SKM-1 (cell line): ENCODE measurements around the gene GMCL2.
"Not testable (repeated sequence)": the region's sequence is repeated elsewhere in the genome, so short reads cannot be mapped to it uniquely, and the experiment has no call there.

ENCODE experiments used
- DNase-seq: peaks from one replicate; lab custom pipeline; 2025; ENCODE audit not compliant: unreplicated experiment; lab: John Stamatoyannopoulos, UW

The GMCL2 gene

DNA sequence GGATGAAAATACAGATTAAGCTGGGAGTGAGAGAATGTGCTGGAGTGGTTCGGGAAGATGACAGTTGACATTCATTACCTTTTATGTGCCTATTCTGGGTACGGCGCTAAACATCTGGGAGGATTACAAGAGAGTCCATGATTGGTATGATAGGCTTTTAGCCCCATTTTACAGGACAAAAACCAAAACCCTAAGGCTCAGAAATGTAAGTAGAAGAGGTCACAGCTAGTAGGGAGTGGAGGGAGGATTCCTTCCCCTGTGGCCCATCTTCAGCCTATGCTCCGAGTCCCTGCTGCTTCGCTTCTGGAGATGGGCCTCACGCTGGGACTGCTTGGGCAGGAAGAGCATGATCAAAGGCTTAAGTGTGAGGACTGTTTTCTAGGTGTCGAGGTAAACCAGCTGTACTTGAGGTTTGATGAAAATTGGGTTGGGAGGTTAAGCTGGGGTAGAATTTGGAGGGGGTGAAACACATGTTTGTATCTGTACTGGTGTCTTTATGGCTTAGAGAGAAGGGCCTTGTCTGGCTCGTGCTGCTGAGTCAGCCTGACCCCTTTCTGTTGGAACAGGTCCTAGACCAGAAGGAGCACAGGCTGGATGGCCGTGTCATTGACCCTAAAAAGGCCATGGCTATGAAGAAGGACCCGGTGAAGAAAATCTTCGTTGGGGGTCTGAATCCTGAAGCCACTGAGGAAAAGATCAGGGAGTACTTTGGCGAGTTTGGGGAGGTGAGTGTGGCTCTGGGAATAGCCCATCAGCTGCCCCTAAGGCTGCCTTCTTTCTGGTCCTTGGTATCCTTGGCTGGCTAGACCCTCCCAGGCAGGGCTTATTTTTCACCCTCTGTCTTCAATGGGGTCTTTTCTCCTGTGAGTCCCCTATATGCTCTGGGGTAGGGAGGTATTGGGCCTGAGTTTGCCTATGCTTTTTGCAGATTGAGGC lies 19.3 kb upstream of the GMCL2 start:
- no peak for DNase-seq

DNA sequence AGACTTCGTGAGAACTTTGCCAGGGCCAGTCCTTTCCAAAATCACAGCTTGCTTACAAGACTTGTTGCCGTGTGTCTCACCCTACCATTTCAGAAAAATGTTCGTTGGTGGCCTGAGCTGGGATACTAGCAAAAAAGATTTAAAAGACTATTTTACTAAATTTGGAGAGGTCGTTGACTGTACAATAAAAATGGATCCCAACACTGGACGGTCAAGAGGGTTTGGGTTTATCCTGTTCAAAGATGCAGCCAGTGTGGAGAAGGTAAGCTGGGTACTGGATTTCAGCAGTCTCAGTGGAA lies 18.5 kb upstream of the GMCL2 start:
- no peak for DNase-seq

DNA sequence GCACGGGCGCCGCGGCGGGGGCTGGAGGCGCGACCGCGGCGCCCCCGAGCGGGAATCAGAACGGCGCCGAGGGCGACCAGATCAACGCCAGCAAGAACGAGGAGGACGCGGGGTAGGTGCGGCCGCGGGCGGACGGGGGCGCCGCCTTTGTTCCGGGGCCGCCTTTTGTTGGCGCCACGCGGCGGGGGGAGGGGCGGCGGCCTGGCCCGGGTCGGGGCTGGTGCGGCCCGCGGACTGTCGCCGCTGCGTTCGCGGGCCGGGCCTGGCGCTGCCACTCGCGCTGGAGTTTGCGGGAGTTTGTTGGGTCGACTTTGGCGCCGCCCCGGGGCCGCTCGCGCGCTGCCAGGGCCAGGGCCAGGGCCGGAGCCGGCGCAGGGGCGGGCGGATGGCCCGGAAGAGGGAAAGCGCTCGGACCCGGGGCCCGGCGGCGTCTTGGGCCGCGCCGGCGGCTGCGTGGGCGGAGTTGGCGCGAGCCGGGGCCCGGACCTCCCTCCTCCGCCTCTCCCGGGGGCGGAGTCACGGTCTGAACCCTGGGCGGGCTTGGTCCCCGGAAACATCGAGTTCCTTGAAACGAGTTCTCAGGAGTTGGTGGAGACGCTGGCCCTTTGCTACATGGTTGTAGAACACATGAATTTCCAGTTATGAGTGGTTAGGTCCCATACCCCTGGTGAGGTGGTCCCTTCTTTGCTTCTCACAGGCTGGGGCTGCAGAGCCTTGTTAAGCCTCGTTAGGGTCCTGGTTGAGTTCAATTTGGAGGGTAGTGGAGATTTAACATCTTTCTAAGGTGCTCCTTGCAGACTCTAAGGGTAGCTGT lies 18.0 kb upstream of the GMCL2 start:
- peak; percentile 39 for DNase-seq

DNA sequence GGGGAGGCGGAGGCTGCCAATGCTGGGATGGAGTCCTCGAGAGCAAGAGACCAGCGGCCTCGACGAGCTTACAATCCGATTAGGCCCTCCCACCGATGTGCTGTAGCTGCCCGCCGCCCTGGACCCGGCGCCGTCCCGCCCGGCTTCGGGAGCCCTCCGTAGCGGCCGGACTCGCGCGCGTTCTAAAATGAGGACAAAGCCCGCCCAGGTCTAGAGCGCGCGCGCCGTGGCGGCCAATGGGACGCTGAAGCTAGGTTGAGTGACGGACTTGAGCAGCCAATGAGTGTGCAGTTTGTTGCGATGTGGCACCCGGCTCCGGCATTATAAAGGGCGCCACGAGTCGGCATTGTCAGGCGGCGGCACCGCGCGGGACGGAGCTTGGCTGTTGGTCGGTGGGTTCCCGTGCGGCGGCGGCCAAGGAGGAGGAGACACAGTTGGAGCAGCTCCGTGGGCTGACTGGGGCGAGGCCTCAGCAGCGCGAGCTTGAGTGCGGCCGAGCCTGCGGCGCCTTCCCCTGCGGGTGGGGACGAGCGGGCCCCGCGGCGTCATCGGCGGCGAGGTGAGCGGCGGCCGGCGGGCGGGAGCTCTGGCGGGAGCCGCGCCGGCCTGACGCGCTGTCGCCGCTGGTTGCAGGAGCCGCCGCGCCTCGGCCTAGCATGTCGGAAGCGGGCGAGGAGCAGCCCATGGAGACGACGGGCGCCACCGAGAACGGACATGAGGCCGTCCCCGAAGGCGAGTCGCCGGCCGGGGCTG lies 17.2 kb upstream of the GMCL2 start, which contains the start of gene HNRNPAB:
TSS of gene HNRNPAB (plus strand) at position 352 of the 753 bp plus-strand sequence. CDS start at position 657, 305 bp downstream.
- peak; percentile 75 for DNase-seq

DNA sequence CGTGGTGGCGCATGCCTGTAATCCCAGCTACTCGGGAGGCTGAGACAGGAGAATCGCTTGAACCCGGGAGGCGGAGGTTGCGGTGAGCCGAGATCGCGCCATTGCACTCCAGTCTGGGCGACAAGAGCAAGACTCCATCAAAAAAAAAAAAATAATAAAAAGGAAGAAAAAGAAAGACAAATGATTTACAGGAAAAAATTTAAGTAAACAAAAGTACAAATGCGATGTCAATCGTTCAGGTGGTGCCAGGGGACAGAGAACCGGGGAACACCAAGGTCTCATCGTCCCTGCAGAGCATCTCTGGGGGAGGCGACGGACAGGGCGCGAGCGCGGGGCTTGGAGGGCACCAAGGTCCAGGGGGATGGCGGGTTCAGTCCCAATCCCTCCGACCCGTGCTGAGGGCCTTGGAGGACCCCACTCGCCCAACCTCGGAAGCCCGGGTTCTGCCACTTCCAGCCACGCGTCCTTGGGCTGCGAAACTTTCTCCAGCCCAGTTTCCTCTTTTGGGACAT lies 16.6 kb upstream of the GMCL2 start:
- DNase-seq: no peak

DNA sequence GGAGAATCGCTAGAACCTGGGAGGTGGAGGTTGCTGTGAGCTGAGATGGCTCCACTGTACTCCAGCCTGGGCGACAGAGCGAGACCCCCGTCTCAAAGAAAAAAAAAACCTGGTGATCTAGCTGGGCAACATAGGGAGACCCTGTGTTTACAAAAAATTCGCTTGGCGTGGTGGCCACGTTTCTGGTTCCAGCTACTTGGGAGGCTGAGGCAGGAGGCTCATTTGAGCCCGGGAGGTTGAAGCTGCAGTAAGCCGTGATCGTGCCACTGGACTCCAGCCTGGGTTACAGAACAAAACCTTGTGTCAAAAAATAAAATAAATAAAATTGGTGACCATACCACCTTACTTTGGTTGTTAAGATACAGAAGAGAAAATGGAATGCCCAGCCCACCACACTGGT lies 15.4 kb upstream of the GMCL2 start:
- DNase-seq: no peak

DNA sequence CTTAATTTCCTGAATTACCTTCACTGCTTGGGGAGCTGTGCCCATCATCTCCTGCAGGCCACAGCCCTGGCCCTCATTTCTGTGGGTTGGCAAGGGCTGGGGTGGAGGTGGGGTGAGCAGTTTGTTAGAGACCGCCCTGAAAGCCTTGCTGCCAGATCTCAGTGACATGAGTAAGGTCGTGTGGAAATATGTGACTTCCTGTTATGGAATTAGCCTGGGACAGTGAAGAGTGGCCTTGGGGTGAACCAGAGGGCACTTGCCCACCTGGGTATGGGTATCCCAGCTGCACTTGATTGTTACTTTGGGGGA lies 14.7 kb upstream of the GMCL2 start:
- DNase-seq: no peak

DNA sequence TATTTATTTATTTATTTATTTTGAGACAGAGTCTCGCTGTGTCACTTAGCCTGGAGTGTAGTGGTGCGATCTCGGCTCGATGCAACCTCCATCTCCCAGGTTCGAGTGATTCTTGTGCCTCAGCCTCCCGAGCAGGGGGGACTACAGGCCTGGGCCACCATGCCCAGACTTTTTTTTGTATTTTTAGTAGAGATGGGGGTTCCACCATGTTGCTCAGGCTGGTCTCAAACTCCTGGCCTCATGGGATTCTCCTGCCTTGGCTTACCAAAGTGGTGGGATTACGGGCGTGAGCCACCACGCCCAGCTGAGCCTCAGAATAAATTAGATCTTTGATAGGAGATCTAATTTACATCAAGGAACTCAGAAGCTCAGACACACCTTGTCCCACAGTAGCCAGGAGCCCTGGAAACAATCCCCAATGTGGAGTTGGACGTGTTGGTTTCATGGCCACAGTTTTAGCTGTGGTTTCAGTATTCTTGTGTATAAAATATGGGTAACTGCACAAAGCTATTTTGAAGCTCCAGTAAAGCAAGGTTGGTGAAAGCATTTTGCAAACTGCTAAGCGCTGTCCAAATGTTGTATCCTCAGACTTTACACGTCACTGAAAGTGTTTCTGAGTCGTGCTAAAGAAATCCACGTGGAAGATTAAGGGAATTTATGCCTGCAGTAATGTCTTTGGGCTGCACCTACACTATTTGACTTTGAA lies 14.2 kb upstream of the GMCL2 start:
- DNase-seq: no peak

DNA sequence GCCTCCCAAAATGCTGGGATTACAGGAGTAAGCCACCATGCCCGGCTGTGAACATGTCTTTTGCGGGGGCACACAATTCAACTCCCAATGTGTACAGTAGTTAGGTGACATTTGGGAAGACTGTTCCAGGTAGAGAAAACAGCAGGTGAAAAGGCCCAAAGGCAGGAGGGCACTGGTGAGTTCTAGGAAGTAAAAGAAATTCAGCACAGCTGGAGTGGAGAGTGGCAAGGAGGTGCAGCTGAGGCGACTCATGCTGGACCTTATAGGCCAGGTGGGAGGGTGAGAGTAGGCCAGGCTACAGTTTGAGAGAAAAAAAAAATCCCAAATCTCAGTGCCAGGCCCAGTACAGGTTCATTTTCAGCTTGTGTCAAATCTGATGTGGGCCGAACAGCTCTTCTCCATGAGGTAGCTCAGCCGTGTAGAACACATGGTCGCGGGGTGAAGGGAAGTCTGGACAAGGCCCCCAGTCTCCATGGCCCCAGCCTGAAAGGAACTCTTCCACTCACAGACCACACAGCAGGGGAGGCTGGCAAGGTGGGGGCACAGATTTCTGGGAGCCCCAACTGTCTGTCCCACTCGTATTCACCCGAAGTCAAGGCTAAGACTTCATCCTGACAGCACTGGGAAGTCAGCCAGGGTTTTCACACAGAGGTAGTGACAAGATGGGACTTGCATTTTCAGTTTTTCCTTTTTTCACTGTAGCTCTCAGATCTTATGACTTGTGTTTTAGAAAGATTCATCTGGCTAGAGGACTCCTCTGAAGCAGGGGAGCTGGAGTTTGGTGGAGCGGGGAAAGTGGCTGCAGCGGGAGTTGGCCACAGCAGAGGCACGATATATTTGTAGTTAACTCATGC lies 12.6 kb upstream of the GMCL2 start:
- no peak for DNase-seq

DNA sequence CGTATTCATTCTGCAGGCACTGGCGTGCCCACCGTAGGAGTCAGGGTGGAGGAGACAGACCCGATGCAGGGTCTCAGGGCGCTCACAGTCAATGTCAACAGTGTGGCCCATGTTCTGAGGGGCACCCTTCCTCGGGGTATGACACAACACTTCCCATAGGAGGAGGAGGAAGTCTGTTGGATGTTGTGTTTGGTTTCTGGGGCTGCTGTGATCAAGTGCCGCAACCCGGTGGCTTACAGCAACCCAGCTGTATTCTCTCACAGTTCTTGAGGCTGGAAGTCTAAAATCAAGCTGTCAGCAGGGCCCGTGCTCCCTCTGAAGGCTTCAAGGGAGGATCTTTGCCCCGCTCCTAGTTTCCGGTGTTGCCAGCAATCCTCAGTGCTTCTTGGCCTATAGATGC lies 11.5 kb upstream of the GMCL2 start:
- no peak for DNase-seq

DNA sequence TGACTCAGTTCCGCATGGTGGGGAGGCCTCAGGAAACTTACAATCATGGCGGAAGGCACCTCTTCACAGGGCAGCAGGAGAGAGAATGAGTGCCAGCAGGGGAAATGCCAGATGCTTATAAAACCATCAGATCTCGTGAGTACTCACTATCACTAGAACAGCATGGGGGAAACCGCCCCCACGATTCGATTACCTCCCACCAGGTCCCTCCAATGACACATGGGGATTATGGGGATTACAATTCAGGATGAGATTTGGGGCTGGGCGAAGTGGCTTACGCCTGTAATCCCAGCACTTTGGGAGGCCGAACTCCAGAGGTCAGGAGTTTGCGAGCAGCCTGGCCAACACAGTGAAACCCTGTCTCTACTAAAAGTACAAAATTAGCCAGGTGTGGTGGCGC lies 11.0 kb upstream of the GMCL2 start:
- not testable (repeated sequence) for DNase-seq

DNA sequence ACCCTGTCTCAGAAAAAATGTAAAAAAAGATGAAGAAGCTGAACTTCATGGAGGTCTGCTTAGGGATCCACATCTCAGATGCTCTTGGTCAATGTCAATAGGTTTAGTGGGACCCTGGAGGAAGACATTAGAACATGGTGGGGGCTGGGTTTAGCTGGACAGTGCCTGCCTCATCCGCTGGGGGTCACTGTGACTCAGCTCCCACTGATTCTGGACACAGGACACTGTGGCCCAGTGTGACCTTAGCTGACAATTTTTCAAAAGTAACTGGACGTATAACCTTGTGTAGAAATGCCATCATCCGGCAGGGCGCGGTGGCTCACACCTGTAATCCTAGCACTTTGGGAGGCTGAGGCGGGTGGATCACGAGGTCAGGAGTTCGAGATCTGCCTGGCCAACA lies 9.8 kb upstream of the GMCL2 start:
- DNase-seq: no peak

DNA sequence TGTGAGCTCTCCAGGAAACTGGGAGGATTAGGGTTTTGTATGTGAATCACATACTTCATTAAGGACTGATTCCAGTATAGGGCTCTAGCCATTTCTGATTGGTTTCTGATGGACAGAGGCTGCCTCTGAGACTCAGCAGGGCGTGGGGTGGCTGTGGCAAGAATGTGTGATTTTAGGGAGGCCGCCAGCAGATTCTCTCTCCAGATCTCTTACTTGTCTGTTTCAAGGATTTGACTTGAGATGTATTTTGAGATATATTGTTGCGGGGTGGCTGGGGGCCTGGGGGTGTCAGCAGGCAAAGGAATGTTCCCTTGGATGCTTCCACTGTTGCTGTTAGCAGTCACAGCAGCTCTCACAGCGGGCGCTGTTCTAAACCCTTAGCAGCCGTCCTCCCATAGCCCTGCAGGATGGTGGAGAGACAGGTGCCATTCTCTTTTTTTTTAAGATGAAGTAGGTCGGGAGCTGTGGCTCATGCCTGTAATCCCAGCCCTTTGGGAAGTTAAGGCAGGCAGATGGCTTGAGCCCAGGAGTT lies 9.2 kb upstream of the GMCL2 start:
- DNase-seq: no peak

DNA sequence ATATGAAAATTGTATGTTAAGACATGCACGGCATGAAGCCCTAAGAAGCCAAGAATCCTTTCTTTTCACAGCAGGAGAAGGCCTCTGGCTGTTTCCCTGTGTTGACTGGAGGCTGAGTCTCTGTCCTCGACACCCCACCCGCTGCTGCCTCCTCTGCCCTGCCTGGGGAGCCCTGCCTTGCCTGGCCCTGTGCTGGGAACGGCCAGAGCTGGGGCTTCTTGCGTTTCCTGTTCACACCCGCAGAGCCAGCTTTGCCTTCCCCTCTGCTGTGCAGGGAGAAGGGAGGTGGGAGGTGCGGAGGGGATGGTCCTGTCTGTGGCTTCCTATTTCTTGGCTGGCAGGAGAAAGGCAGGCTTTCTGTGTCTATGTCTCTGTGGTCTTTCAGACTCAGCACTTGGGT lies 6.9 kb upstream of the GMCL2 start:
- no peak for DNase-seq

DNA sequence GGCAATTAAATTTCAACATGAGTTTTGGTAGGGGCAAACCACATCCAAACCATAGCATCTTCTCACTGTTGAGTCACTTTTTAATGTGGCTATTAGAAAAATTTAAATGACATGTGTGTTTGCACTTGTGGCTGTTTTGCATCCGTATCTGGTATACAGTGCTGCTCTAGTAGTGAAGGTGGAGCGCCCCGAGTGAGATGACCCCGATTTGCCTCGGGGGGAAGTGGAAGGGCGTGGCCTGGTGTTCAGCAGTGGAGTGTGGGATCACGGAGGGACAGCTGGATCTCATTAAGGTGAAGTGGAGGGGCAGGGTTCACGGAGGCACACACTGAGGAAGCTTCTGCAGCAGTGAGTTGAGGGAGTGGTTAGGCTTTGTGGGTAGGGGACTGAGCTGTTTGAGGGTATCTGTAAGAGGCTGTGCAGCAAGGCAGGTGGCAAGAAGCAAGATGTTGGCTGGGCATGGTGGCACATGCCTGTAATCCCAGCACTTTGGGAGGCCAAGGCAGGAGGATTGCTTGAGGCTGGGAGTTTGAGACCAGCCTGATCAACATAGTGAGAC lies 6.2 kb upstream of the GMCL2 start:
- DNase-seq: no peak

DNA sequence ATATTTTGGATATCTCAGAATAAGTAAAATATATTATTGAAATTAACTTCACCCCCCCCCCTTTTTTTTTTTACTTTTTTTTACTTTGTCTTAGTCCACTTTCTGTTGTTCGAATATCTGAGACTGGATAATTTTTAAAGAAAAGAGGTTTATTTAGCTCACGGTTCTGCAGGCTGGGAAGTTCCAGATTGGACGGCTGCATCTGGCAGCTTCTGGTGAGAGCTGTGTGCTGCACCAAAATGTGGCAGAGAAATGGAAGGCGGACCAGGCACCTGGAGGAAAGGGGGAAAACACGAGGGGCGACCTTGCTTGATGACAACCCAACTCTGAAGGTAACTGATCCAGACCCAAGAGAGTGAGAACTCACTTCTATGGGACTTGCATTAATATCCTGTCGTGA lies 5.6 kb upstream of the GMCL2 start:
- DNase-seq: no peak

DNA sequence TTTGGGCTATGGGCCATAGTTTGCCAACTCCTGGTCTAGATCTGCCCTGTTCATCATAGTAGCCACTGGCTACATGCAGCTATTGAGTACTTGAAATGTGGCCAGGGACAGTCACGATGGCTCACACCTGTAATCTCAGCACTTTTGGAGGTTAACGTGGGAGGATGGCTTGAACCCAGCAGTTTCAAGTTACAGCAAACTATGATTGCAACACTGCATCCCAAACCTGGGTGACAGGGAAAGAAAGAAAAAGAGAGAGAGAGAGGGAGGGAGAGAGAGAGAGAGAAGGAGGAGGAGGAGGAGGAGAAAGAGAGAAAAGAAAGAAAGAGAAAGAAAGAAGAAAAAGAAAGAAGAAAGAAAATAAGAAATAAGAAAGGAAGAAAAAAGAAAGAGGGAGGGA lies 5.1 kb upstream of the GMCL2 start:
- DNase-seq: no peak

DNA sequence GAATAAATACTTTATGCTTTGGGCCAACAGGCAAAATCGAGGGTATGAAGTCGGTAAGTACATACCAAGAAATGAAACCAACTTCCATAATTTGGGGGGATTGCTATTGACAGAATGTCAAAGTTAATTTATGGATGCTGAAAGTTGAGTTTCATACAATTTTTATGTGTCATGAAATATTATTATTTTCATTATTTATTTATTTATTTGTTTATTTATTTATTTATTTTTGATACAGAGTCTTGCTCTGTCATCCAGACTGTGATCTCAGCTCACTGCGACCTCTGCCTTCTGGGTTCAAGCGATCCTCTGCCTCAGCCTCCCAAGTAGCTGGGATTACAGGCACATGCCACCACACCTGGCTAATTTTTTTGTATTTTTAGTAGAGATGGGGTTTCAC lies 4.5 kb upstream of the GMCL2 start:
- no peak for DNase-seq

DNA sequence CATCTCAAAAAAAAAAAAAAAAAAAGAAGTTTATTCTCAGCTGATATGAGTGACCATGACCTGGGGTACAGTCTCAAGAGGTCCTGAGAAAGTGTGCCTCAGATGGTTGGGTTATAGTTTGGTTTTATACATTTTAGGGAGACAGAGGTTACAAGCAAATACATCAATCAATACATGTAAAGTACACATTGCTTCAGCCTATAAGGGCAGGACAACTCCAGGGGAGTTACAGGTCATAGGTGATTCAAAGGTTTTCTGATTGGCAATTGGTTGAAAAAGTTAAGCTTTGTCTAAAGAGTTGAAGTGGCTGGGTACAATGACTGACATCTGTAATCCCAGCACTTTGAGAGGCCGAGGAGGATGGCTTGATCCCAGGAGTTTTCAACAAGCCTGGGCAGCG lies 2.3 kb upstream of the GMCL2 start:
- DNase-seq: no peak
